ENCODE results near the gene PRKAG2.

PRKAG2 gene

DNA sequence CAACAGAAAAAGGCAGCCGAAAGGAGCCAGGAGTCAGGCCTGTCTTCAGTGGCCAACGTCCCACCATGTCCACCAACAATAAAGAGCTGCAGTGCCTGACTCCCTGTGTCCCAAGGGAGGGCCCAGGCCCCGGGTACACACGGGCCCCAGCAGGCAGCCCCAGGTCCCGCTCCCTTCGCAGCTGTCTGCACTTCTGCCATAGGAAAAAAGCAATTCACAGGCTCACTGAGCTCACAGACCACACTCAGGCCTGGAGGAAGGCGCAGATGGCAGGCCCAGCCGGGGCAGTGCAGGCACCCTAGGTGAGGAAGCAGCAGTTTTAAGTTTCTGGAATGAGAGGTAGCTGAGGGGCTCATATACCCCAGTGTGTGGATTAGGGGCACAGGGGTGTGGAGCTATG is 100.5 kb downstream of the PRKAG2 start:
- in situ Hi-C loops (cut with MboI; ENCODE audit: low sequenced_read_pairs), result no loop called here

DNA sequence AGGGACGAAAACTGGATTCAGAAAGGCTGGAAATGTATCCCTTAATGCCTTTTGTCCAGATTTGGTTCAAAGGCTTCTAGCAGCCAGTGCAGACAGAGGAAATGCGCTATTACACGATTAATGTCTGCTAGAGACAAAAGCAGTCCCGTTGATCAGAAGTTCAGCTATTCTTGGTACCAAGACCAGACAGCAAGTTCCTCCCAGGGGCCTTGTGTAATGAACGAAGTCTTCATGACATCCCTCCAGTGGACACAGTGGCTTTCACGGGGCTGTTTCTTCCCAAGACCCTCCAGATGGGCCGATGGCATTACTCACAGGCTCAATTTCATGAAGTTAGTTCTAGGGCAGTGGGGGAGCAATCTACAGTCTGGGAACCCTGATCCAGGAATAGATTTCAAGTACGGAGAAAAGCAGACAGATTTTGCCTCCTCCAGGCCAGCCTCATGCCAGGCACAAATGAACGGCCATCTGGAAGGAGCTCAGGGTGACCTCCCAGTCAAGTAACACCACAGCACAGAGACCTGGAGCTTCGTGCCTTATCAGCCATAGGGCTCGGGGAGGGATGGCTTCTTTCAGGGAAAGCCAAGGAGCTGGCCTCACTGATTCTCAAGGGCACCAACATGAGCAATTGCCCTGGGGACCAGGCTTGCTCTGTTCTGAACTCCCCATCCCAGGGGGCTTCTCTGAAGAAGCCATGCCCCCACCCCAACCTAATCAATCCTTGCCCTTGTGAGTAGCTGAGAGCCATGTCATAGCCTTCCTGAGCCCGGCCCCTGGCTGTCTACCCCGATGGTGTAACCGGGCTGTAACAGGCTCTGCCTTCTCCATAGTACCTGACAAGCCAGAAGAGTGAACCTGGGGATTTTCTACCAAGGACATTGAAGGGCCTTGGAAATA is 101.1 kb downstream of the PRKAG2 start:
- in situ Hi-C loops (cut with MboI; ENCODE audit: low sequenced_read_pairs), result no loop called here

DNA sequence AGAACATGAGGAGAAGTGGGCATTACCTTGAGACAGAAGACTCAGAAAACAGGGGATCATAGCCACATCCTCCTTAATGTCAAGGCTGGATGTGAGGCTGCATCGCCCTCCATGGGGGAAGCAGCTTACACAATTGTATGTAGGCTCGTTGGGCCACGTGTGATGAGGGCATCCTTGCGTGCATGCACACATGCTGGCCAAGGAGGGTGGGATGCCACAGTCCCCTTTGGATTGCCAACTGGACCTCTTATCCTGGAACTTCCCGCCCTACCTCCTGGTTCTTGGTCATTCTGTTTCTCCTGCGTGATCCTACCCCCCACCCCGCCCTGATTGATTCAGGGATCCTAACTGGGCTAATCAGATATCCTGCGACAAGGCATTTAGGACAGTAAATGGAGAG is 102.0 kb downstream of the PRKAG2 start:
- in situ Hi-C loops (cut with MboI; ENCODE audit: low sequenced_read_pairs), result no loop called here

DNA sequence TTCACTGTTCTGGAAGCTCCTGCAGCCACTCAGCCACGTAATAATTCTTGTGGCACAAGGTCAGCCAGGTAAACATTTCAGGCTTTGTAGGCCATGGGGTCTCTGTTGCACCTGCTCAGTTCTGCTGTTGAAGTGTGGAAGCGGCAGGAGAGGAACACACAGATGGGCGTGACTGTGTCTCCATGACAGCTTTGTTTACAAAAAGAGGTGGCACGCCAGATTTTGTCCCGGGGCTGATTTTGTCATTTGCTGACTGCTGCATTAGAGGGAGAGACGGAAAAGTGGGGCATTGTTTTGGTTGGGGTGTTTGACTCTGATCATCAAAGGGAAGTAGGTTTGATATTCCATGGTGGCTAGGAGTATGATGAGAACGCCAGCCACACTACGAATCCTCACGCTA is 103.1 kb downstream of the PRKAG2 start:
- in situ Hi-C loops (cut with MboI; ENCODE audit: low sequenced_read_pairs), result no loop called here

DNA sequence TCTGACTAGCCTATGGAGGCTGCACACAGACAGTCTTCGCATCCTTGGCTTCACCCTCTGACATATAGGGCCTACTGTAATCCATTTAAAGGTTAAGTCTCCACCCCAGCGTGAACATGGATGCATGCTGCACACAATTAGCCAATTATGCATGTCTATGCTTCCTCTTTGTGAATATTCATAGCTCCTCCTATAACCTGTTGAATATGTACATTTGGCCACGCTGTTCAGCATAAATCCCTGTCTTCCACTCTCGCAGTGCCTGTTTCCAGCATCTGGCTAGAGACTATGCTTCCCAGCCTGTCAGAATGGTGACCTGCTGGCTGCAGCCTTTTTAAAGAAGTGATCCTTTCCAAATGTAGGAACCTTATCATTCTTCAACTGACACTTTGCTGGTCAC is 106.7 kb downstream of the PRKAG2 start:
- in situ Hi-C loops (cut with MboI; ENCODE audit: low sequenced_read_pairs), result no loop called here

DNA sequence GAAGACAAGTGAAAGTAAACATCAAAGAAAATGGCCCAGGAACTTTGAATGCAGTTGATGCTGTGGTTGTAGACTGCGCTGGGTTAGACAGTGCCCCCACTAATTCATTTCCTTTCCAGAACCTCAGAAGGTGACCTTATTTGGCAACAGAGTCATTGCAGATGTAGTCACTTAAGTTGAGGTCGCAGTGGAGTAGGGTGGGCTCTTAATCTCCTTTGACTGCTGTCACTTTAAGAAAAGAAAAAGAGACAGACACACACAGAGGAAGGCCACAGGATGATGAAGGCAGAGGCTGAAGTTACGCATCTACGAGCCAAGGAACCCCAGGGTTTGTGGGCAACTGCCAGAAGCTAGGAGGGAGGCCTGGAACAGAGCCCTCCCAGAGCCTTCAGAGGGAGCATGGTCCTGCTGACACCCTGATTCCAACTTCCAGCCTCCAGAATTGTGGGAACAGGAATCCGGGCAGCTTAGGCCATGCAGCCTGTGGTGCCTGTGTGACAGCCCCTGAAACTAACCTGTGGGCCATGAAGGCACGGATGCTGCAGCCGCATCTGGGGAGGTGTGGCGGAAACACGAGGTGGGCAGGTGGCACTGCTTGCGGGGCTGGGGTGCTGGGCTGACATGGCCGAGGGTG is 107.6 kb downstream of the PRKAG2 start:
- in situ Hi-C loops (cut with MboI; ENCODE audit: low sequenced_read_pairs), result no loop called here

DNA sequence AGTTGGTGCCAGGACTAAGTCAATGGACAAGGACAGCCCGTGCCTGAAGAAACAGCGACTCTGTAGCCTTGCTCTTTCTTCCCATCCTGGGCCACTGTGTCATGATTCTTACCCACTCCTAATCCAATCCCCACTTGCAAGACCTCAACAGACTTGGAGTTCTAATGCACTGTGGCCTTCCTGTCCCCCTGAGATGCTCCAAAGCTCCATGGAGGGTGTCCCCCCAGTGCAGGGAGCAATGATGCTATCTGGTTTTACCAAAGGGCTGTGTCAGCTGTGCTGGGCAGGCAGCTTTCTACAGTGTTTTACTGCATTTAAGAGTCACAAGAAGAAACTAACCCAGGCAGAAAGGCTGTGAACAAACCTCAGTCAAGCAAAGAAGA is 108.1 kb downstream of the PRKAG2 start:
- in situ Hi-C loops (cut with MboI; ENCODE audit: low sequenced_read_pairs), result no loop called here

DNA sequence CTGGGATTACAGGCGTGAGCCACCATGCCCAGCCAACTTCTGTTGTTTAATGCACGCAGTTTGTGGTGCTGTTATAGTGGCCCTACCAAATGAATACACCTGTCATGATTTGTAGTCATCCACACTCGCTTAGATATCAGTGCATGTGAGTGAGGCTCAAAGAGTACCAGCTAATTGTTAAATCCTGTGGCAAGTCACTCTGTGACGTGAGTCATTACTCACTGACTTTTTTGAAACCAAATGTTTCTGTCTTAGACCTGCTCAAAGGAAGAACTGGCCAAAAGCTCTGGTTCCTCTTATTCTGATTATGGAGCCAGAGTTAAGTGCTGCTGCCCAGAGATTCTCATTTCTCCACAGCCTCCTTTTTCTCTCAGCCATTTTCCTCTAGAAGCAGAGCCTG is 109.4 kb downstream of the PRKAG2 start:
- in situ Hi-C loops (cut with MboI; ENCODE audit: low sequenced_read_pairs), result no loop called here

DNA sequence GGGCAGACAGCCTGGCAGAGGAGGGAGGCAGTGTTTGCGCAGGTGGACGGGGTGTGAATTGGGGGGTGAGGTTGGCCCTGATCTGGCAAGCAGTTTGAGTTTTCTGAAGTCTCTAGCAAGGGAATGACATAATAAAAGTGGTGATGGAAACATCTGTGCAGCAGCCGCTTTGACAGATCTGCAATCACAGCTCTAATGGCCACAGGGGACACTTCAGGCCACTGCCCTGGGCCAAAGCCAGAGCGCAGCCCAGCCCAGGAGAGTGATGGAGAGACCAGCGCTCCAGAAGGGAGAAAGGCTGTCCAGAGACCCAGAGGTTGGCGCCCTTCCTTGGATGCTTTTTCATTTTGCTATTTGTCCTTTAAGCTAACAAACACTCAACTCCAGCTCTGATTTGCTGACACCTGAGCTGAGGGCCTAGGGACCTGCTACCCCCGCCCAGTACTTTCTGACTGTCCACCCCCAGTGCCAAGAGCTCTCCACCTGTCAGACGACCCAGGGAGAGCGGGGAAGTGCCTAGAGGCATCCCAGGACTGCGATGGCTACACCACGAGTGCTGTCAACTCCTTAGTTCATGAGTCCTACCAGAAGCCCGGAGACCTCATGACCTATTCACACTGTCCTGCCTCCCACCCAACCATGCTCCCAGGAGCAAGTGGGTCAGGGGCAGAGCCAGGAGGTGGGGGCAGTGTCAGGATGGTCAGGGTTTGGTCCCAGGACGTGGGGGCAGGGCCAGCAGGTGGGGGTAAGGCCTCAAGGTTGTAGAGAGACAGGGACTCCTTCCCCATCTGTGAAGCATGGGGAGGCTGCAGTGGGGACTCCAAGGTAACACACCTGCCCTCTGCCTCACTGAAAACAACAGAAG is 112.6 kb downstream of the PRKAG2 start:
- in situ Hi-C loops (cut with MboI; ENCODE audit: low sequenced_read_pairs), result no loop called here

DNA sequence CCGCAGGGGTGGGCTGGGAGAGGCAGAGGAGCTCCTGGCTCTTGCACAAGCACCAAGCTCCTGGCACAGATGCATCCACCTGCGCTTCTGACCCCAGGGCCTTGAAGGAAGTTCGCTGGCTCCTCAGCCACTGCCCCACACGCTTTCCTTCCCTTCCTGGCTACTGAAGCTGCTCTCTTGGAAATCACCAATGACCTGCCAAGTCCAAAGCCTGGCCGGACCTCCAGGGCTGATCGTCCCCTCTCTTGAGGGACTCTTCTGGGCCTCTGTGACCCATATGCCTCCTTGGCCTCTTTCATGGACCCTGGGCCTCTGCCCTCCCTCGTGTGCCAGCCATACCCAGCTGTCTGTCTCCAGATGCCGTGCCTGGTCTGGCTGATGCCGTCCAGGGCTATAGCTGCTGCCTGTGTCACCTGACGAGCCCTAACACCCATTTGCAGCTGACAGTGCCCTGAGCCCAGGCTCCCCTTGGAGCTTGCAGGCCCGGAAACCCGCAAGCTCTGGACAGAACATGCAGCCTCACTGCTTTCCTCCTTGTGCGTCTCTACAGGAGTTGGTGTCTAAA is 113.4 kb downstream of the PRKAG2 start:
- in situ Hi-C loops (cut with MboI; ENCODE audit: low sequenced_read_pairs), result no loop called here

DNA sequence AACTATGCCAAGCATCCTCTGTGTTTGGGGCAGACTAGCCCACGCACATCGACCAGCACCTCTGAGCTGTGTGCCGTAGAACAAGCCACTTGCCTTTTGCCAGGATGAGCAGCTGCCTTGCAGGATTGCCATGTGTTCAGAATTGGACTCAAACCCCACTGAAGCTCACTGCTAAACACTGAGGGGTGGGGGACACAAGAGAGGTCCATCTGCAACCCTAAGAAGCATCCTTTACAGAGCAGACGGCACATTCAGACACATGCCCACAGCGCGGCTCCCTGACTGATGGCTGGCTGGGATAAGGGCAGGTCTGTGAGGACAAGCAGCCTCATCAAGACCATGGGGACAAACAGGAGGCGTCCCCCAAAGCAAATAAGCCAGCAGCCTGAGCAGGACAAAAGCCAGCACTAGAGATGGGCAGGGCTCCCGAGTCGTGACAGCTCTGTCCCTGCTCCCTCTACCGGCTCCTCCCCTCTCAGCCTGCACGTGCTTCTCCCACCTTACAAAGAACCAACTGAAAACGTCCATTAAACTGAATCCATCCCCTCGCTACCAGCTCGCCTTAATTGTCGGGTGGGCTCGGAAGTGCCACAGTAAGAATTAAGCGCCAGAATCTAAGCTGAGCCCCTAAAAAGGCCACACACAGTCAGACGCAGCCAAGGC is 114.2 kb downstream of the PRKAG2 start:
- in situ Hi-C loops (cut with MboI; ENCODE audit: low sequenced_read_pairs), result no loop called here

DNA sequence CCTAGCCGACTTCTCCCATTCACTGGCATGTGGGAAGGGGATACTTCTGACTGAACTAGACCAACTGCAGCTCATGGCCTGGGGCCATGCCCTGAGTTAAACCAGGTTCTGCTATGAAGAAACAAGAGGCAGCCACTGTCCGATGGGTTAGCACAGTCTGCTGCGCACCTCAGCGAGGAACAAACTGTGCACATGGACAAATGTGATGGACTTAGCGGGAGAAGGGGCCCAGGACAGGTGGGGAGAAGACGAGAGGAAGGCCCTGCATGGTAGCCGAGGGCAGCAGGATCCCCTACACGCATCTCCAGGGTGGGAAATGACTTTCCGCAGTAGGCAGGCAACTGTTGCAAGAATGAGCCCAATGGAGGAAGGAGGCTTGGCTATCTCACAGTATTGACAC is 115.0 kb downstream of the PRKAG2 start:
- in situ Hi-C loops (cut with MboI; ENCODE audit: low sequenced_read_pairs), result no loop called here

DNA sequence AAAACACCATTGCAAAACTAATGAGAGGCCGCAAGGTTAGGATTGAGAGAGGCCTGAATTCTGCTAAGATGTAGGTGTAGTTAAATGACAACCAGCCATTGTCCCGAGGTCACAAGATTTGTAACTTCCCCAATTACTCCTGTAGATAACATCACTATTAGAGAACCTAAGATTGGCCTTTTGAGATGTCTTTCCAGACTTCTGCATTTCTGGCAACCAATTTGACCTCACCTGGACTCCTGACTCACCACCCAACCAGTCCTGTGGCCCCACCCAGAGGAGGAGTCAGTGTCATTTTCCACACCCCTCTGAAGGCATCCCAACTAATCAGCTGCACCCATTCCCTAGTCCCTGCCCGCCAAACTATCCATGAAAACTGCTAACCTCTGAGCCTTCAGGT is 115.7 kb downstream of the PRKAG2 start:
- in situ Hi-C loops (cut with MboI; ENCODE audit: low sequenced_read_pairs), result no loop called here

DNA sequence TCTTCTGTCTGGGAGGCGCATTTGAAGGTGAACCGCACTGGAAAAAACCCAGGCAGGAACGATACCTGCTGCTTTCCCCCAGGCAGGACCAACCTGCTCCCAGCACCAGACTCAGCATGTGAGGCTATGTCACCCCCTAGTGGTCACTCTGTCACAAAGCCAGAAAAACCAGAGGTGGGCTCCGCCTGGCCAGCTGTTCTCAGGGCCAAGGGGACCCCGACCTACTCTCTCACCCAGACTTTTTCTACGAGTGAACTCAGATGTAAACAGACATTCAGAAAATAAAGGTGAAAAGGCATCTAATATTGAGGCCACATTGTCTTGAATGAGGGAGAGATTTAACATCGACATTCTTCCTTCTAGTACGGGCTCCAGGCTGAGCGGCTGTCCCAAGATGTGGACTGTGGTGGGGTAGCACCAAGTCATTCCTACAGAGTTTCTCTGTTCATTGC is 117.3 kb downstream of the PRKAG2 start:
- in situ Hi-C loops (cut with MboI; ENCODE audit: low sequenced_read_pairs), result no loop called here

DNA sequence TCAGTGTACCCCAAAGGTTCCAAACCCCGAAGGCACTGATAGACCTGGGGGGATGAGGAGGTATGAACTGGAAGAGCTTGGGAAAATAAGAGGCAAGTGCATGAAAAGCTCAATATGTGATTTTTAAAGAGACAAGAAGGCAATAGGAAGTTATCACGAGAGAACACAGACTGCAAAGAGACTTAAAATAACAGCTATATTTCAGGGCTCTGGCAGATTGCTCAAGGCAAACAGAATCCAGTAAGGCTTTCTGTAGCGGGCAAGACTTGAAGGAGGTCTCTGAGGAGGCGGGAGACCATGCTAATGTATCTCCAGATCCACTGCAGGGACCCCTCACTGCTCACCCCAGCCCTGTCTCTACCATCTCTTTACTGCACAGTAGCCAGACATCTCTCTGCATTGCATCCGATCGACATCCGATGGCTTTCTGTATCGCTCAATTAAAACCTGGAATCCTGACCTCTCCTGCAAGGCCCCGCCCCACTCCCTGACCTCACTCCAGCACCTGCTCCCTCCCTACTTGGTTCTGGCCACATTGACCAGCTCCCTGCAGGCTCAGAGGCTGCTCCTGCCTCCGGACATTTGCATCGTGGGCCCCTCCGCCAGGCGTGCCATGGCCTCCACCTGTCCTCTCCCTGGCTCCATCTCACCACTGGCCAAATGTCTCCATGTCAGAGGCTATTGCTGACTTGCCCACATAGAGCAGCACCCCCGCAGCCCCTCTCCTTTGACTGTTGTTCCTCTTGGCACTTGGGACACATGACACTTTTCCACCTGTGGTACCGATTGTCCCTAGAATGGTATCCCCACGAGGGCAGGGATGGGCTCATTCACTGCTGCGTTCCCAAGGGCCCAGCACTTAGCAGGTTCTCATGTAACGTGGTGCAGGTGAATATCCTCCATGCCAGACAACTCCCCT is 118.0 kb downstream of the PRKAG2 start:
- in situ Hi-C loops (cut with MboI; ENCODE audit: low sequenced_read_pairs), result no loop called here

DNA sequence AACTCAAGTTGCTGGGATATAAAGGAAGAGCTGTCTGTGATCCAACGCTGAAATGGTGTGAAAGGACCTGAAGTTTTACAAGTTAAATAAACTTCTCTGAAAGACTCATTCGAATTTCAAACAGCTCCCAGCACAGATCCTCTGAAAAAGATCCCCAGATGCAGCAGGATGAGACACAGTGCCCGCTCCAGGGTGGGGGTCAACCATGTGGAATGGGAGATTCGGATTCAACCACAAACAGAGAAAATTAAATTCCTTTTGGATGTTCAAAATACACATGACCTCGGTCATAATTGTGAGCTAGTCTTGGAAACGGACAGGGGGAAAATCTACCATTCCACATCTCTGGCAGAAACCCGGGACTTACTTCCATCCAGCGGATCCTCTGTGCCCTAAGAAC is 119.6 kb downstream of the PRKAG2 start:
- in situ Hi-C loops (cut with MboI; ENCODE audit: low sequenced_read_pairs), result no loop called here

DNA sequence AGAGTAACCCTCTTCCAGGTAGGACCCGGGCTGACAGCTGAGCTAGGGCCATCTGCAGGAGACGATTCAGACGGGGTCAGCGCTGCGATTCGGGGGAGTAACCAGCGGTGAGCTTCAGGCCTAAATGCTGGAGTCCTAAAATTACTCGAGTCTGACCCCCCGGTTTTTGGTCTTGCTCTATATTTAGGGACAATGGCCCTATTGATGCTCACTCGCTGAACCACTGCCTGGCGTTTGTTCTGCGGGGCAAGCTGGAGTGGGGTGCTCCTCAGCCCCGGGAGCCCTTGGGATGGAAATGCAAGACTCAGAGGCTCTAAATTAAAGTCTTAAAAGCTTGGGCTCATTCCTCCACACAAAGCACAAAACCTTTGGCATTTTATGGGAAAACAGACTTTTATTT is 120.0 kb downstream of the PRKAG2 start:
- in situ Hi-C loops (cut with MboI; ENCODE audit: low sequenced_read_pairs), result no loop called here

DNA sequence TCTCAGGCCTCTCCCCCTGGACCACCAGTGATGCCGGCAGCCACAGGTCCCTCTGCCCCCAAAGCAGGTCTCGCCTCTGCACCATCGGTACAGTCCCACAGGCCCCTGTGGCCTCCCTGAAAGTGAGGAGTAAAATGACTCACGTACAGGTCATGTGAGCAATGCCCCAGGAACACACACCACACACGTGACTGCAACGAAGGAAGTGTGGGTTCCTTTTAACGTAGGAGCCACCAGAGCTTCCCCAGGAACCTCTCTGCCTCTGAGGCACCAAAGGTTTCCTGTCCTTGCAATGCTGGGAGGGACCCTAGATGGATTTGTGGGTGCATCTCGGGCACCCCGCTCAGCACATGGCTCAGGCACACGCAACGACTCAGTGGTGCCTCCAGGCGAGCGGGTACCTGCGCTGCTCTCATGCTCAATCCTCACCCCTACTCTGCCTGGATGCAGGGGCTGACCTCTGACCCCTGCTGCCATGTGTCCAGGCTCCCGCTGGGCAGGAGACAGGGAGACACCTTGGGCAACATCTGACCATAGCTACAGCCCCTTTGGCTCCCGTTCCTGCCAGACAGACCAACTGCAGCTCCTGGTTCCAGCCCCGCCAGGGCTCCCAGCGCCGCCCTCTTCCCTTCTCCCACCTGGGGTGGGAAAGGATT is 120.7 kb downstream of the PRKAG2 start:
- in situ Hi-C loops (cut with MboI; ENCODE audit: low sequenced_read_pairs), result no loop called here

DNA sequence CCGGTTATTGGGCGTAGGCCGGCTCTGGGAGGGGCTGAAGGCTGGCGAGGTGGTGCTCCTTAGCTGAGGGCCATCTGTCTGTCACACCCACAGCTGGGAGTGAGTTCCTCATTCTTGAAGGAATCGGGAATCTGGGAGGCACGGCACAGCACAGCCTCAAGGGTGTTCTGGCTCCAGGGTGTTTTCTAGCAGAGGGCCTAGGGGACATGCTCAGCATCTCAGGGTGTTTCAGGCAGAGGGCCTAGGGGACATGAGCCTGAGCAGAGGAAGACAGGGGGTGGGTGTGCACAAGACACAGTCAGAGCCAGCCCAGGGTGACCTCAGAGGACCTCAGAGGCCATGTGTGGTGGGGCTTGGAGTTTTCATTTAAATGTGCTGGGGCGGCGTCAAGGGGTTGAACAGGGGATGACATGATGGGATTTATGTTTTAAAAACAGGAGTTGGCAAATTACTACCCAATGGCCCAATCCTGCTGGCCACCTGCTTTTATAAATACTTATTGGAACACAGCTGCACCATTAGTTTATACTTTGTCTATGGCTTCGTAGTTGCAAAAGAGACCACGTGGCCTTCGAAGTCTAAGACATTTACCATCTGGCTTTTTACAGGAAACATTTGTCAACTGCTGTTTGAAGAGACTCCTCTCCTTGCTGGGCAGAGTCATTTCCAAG is 121.6 kb downstream of the PRKAG2 start:
- in situ Hi-C loops (cut with MboI; ENCODE audit: low sequenced_read_pairs), result no loop called here
